GM18909 (cell line): ENCODE data around the gene WASF3.

Experiments
- ATAC-seq: cut with Tn5 transposase; IDR thresholded peaks from one replicate; pipeline ENCODE4 v1.9.1; 2021; ENCODE audit warnings: mild to moderate bottlenecking; ENCODE audit not compliant: unreplicated experiment, poor library complexity

The WASF3 gene

DNA sequence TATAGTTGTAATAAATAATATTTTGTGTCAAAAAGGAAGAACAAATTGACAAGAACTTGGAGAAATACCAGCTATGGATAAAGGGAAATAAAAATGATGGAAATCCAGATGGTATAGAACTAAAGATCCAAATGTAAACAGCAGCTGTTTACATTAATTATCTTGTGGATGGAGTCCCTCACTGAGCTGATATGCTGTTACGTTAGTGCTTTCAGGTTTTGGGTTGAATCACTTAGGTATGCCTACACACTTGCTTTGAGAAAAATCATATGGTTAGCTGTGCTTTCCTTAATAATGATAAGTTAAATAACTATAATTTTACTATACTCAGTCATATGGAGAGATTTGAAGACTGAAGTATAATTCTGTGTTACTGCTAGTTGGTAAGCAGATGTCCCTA lies 27.7 kb downstream of the WASF3 start:
- ATAC-seq = no peak

DNA sequence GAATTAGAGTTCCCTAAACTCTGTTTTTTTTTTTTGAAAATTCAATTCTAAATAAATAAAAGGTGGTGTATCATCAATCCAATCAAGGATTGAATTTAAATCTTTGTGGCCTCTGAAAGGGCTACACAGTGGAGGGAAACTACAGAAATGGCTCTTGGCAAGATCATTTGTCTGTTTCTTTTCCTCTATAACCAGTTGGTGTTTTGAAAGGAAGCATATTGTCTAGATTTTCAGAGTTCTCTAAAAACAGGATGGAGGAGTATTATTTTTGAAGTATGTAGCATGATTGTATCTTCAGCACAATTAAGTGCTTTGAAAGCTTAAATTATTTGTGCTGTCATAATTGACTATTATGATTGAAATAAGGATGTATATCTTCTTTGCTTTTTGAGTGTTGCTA lies 29.8 kb downstream of the WASF3 start:
- no peak for ATAC-seq

DNA sequence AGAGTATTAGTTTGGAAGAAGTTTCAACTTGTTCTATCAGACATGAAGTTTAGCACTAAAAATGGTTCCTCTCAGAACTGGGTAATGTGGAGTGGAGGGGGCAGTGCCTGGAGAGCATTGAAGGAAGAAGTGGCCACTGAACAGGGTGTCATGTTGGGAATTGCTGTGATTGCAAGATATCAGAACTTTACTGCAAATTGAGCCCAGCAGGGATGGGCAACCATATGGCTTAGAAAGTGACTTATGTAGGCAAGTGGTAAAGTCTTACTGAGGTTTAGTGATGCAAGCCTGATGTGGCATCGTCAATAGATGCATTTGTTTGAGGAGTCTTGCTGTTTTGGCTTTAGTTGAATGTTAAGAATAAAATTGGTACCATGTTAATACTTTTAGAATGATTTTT lies 31.7 kb downstream of the WASF3 start:
- ATAC-seq = no peak

DNA sequence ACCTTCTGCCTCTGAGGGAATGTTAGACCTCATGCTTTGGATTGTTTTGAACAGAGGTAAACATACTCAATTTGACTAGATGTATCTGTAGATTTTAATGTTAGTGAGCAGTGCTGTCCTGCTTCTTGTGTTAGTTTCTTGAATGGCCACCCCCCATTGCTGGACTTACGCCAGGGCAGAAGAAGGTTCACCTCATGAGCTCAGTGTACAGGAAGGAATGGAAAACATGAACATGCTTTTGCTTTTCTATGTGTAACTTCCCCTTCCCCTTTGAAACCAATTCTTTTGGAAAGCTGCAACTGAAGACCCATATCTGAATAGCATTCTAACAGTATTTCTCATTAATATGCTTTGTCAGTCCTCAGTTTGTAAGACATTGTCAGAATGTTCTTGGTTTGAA lies 32.3 kb downstream of the WASF3 start:
- no peak for ATAC-seq

DNA sequence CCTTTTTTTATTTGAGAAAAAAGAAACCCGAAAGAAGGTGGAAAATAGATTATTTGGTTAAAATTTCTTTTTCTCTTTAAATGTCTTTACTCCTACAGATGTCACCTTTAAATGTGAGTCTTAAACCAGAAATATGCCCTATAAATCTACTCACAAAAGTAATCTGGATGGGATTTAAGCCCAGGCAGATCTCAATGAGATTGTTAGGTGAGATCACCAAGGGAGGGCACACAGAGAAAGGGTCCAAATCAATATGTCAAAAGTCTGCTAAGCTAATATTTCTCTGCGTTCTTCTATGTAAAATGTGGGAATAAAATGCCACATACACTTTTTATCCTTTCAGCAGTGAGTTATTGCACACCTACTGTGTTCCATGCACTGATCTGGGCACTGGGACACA lies 32.9 kb downstream of the WASF3 start:
- ATAC-seq = no peak

DNA sequence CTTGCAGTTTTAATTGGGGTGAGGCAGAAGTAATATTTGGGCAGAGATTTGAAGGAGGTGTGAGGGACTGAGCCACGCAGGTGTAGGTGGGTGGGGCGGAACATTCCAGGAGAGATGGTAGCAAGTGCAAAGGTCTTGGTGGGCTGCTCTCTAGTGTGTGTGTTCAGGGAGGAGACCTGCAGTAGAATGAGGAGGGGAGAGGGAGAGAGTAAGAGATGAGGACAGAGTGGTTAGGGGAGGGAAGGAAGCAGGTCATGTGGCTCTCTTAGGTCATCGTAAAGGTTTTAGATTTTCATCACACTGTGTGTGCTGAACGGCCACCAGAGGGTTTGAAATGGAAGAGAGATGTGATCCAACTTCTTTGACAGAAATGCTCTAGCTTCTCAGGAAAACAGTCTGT lies 33.5 kb downstream of the WASF3 start:
- no peak for ATAC-seq

DNA sequence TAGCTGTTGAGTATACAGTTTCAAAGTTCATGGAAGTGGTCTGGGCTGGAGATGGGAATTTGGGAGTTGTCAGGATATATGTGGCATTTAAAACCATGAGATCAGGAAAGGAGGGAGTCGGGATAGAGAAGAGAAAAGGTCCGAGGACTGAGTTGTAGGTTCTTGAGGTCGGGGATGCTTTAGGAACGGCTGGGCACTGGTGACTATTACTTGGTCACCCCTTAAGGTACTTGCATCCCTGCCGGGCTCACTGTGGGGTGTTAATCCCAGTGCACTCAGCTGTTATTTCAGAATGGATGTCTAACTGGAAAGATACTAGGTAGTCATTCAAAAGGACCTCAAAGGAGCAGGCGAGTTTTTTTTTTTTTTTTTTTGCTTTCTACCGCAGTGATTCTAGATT lies 34.2 kb downstream of the WASF3 start:
- no peak for ATAC-seq

DNA sequence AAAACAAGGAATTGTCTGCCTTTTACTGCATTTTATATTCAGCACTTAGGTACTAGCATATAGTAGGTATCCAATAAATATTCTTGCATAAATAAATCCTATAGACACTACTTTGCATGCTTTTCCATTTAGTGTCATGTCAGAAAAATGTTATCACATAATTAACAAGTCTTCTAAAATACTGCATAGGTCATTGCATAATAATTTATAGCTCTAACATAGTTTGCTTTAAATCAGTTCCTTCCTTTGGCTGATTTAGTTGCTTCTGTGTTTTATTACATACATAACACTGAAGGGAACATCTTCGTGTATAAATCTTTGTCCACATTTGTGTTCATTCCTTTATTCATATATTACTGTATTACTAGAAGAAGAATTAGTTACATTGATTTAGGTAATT lies 36.2 kb downstream of the WASF3 start:
- ATAC-seq = no peak

DNA sequence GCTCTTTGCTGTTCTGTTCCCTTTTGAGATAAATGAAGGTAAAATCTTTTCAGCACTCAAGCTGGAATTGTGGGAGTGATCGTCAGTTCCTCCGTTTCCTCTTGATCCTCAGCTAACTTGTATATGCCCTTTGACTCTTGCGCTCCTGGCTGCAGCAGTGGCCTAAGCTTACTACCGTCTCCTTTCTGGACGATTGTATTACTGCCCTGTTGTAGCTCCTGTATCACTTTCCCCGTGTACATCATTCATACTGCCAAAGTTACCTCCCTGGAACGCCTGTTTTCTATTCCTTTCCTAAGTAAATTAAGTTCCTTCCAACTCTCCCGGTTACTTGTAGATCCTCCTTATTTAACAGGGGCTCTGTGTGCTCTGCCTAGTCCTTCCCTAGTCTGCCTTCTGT lies 36.9 kb downstream of the WASF3 start:
- no peak for ATAC-seq

DNA sequence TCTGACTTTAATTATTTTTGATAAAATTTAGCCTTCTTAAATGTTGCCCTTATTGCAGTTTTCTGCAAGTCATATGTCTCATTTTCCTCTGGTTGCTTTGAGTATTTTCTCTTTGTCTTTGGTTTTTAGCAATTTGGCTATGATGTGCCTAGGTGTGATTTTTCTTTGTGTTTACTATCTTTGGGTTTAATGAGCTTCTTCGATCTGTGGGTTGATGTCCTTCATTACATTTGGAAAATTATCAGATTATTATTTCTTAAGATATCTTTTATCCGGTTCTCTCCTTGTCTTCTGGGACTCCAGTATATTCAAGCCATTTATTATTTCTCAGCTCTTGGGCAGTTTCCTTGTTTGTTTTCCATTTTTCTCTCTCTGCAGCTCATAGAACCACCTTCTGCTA lies 39.0 kb downstream of the WASF3 start:
- no peak for ATAC-seq

DNA sequence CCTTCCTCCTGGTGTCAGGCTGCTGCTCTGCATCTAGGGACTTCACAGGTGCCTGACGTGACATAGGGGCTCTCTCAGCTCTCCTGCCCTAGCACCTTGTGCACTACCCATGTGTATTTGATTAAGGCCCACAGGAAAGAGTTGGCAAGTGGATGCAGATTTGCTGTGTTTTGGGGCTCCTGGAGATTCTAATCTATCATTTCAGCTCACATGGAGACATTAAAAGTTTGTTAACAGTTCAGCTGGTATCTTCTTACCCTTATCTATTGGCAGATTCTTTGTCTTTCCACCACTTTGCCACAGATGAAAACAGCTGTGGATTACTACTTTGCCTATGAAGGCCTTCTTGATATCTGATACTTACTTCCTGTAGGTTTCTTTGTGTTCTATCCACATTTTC lies 41.9 kb downstream of the WASF3 start:
- ATAC-seq = no peak

DNA sequence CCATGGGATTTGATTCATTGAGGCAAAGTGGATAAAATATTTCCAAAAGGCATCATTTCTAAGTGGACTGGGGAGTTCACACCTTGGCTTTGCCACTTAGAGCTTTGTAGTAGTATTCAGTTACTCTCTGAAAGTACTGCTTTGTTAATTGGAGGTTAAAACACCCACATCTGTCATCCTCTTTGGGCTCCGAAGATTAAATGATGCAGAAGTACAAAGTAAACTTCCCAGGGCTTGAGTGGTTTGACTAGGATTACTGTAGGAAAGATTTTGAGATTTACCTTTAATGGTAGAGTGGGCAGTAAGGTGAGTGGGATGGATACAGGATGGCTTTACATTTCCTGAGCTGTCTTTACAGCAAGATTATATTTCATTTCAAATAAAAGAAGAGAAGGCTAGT lies 42.4 kb downstream of the WASF3 start:
- ATAC-seq = no peak

DNA sequence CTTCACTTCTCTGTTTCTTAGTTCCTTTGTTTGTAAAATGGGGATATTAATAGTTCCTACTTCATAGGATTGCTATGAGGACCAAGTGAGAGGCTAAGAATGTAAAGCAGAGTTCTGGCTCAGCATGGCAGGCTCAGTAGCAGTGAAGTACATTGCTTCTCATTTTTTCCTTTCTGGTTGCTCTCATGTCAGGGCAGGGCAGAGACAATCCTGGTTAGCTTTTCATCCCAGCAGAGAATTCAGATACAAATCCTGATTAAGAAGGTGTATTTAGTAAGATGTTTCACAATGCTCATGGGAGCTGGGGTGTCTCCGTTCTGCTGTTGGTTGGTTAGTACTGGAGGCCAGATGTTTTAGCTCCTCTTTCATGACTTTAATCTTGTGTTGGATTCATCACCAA lies 42.9 kb downstream of the WASF3 start:
- ATAC-seq = no peak

DNA sequence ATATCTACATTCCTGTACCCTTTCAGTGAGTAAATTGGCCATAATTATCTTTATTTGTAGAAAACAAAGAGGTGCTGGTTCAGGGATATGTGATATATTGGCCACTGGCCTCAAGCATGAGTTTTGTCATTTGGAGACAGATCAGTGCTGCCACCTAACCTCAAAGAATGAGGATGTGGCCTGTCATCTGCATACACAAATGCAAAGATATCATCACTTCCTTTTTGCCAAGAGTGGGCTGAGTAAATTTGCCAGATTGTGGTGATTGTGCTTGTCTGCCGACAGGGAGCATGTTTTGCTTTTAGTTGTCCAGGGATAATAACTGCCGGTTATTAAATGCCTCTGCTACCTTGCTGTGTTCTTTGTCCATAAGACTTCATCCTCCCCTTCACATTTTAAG lies 44.2 kb downstream of the WASF3 start:
- peak; percentile 44 for ATAC-seq

DNA sequence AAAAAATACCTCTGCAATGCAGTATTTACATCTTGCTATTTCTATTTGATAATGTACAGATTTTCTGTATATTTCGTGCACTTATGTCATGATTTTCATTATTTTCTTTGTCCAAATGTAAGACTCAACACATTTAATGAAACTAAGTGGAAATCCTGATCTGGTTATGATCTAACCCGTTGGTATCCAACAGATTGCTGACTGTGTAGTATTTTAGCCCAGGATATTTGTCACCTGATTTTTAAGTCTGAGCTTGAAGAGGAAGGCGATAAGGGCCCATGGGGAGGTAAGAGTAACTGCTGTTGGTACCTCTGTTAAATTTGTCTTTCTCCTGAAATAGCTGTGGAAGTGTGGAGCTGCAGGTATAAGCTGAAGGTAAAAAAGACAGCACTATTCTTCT lies 45.3 kb downstream of the WASF3 start:
- ATAC-seq = no peak

DNA sequence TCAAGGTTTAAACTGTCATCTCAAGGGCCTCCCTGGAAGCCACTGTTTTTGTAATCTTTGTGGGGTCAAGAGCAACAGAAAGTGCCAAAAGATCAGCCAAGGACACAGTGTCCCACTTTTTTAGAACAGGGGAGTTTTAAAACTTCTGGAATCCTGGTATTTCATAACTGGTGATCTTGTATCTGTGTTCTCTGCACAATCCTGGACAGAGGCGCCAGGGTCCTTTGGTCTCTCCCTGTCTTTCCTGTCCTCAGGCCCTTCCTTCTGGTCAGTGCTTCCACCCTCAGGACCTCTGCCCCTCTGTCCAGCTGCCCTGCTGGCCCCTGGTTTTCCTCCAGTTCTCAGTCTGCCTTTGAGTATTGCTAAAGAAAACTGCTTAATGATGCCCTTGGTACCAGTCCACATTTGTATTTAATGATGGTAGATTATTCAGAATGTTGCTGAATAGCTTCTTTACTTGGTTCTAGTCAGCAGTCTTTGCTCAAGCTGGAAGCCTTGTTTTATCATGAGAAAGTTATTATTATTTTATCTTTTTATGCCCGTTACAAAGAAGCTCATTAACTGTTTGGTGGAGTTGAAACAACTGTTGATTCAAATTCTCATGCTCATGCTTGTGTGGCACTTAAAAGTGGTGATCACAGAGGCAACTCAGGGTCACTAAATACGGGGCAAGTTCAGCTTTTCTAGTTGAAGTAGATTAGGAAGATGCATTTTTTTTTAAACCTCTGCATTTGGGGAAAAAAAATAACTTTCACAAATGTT lies 47.5 kb downstream of the WASF3 start:
- no peak for ATAC-seq

DNA sequence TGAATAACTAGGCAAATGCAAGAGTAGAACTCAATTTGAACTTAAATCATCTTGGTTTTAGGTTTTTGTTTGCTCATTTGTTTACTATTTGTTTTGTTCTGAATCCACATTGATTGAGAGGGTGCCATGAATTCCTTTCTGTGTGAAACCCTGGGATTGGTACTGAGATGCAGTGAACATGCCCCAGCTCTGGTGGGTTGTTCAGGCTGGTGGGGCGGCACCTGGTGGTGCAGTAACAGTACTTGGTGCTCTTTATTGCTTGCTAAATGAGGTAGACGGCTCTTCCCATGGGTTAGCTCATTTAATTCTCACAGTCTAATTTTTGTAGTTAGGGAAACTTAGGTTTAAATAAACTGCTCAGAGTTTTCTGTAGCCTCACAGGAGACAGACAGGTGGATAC lies 48.4 kb downstream of the WASF3 start:
- no peak for ATAC-seq

DNA sequence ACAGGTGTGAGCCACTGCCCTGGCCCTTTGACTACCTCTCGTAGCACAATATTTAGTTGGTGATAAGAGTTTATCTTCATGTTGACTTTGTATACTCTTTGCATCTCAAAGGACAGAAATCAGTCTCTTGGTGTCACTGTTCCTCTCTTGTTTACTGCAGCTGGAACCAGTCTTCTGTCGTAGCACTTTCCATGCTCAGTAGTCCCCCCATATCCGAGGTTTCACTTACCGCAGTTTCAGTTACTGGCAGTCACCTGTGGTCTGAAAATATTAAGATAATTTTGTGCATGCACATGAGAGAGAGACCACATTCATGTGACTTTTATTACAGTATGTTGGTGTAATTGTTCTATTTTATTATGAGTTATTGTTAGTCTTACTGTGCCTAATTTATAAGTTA lies 49.1 kb downstream of the WASF3 start:
- ATAC-seq = no peak

DNA sequence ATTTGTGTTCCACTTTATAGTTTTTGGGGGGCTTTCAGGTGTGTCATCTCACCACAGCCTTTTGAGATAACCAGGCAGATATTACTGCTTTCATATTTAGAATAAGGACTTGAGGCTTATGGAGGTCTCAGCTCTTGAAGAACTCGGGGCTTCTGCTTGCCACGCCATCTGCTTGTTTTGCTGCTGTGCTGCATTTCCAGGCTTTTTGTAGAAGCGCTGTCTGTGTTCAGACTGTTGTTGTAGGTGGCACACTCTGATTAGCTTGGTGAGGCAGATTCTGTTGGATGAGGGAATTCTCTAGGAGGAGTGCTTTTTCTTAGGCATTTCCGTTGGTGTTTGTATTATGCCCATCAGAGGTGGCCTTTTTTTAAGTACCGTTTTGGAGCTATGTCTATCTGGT lies 57.2 kb downstream of the WASF3 start:
- ATAC-seq = no peak

DNA sequence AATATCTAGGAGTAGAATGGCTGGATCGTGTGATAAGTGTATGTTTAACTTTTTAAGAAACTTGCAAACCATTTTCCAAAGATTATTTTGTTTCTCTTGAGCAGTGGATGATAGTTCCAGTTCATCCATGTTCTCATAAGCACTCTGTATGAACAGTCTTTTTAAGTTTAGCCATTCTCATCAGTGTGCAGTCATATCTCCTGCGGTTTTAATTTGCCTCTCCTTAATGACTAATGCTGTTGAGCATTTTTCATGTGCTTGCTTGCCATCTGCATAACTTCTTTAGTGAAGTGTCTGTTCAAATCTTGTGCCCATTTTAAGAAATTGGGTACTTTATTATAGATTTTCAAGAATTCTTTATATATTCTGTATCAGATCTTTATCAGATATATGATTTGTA lies 58.6 kb downstream of the WASF3 start:
- ATAC-seq = no peak

DNA sequence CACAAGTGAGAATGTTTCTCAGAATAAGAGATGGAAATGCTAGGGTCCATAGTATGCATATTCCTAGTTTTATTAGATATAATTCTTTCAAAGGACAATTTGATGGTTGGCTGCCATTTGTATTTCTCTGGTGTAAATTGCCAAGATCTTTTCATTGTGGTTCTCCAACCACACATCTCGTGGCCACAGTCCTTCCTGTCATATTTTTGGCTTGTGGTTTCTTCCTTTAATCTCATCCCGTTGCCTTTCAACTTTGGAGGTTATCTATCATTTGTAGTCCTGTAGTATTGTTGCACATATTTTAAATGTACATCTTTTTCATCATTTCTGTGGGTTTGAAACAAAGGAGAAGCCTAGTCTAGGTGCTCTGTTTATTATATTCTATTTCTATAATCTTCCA lies 61.2 kb downstream of the WASF3 start:
- no peak for ATAC-seq

DNA sequence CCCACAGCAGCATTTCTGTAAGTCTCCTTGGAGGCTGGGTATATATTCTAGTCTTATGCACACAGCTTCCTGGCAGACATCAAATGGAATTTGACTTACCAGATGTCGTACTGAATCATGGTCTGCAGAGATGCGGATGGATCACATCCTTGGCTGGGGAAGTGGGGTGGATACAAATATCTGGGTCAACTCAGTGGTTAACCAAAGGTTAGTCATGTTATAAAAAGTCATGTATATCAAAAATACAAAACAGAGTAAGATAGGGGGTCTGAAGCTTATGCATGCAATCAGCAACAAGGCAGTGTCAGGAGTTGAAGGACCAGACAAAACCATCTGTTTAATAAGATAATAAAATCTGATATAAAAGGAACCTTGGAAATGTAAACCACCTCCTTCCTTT lies 61.9 kb downstream of the WASF3 start:
- ATAC-seq = no peak
